Activated CD4-positive, alpha-beta memory T cell treated with anti-CD3 and anti-CD28 coated beads for 36 hours (primary cell): ENCODE measurements around the gene HAP1. TPM values are rescaled to one million over a fixed set of nuclear protein-coding genes. Genes with fewer than 3 reads are reported as not detected.

Source experiments
- total RNA-seq, 2 experiments: library from RNA; stranded (reverse); gene quantifications; one replicate each; pipeline ENCODE4 v1.2.3, GENCODE V29; 2021

HAP1 gene
- total RNA-seq, 2 experiments from 2014 or later: not detected

Other genes with a start within 250 kb of the HAP1 start
- gene KRT36, start 244.7 kb downstream of the HAP1 start, total RNA-seq: not detected
- not detected for gene KRT13, start 229.0 kb downstream of the HAP1 start, total RNA-seq
- gene KRT15, start 215.8 kb downstream of the HAP1 start, total RNA-seq: not detected
- not detected for gene KRT19, start 206.3 kb downstream of the HAP1 start, total RNA-seq
- not detected for gene KRT9, start 162.6 kb downstream of the HAP1 start, total RNA-seq
- gene KRT14, start 147.7 kb downstream of the HAP1 start, total RNA-seq: not detected
- not detected for gene KRT16, start 121.9 kb downstream of the HAP1 start, total RNA-seq
- gene KRT17, start 110.1 kb downstream of the HAP1 start, total RNA-seq: not detected
- gene EIF1, start 45.8 kb downstream of the HAP1 start, total RNA-seq: 1,000 to 10,000 TPM; 1,052 to 1,072 TPM
- gene GAST, start 22.3 kb downstream of the HAP1 start, total RNA-seq: not detected
- under 1 TPM; 0.12 to 0.29 TPM for gene JUP, start 52.1 kb upstream of the HAP1 start, total RNA-seq
- 1 to 10 TPM; 2.5 to 2.9 TPM for gene P3H4, start 77.3 kb upstream of the HAP1 start, total RNA-seq
- gene FKBP10, start 78.4 kb upstream of the HAP1 start, total RNA-seq: 1 to 10 TPM in 1 of 2 experiments, under 1 TPM in 1; 0.76 to 1.4 TPM
- gene NT5C3B, start 101.6 kb upstream of the HAP1 start, total RNA-seq: 10 to 100 TPM; 29.0 to 29.5 TPM
- under 1 TPM; 0.12 to 0.29 TPM for gene KLHL10, start 103.2 kb upstream of the HAP1 start, total RNA-seq
- 10 to 100 TPM; 23.6 to 25.2 TPM for gene KLHL11, start 130.8 kb upstream of the HAP1 start, total RNA-seq
- gene ACLY, start 184.3 kb upstream of the HAP1 start, total RNA-seq: 100 to 1,000 TPM; 186 to 203 TPM
- 1 to 10 TPM in 1 of 2 experiments, under 1 TPM in 1; 0.77 to 1.4 TPM for gene ODAD4, start 196.0 kb upstream of the HAP1 start, total RNA-seq
- gene CNP, start 232.2 kb upstream of the HAP1 start, total RNA-seq: 10 to 100 TPM; 66.6 to 68.0 TPM